GM18909 (cell line): ENCODE measurements around the gene SIGLEC15.
"Not testable (repeated sequence)": the region's sequence is repeated elsewhere in the genome, so short reads cannot be mapped to it uniquely, and the experiment has no call there.

Source experiments
- ATAC-seq: cut with Tn5 transposase; IDR thresholded peaks from one replicate; pipeline ENCODE4 v1.9.1; 2021; ENCODE audit warnings: mild to moderate bottlenecking; ENCODE audit not compliant: unreplicated experiment, poor library complexity

SIGLEC15 gene

GRCh38 chr18:45817543-45817942 lies 7.9 kb upstream of the SIGLEC15 start:
- no peak for ATAC-seq

GRCh38 chr18:45818765-45819164 lies 6.7 kb upstream of the SIGLEC15 start:
- not testable (repeated sequence) for ATAC-seq

GRCh38 chr18:45820106-45820745 lies 5.2 kb upstream of the SIGLEC15 start:
- no peak for ATAC-seq

GRCh38 chr18:45821026-45821425 lies 4.4 kb upstream of the SIGLEC15 start:
- no peak for ATAC-seq

GRCh38 chr18:45821711-45822110 lies 3.8 kb upstream of the SIGLEC15 start:
- no peak for ATAC-seq

GRCh38 chr18:45826084-45826483 lies 609 bp downstream of the SIGLEC15 start:
- ATAC-seq: no peak

GRCh38 chr18:45826716-45827115 lies 1.2 kb downstream of the SIGLEC15 start:
- ATAC-seq: not testable (repeated sequence)

- ATAC-seq: no peak
Observed at GRCh38 chr18:45828917-45829811, 3.7 kb downstream of the SIGLEC15 start.

- ATAC-seq: no peak
Observed at GRCh38 chr18:45829855-45830254, 4.4 kb downstream of the SIGLEC15 start.

GRCh38 chr18:45830917-45831316 lies 5.4 kb downstream of the SIGLEC15 start:
- ATAC-seq: no peak

GRCh38 chr18:45833846-45834245 lies 8.4 kb downstream of the SIGLEC15 start:
- ATAC-seq: no peak

GRCh38 chr18:45834306-45834705 lies 8.8 kb downstream of the SIGLEC15 start:
- ATAC-seq: no peak

GRCh38 chr18:45835057-45835636 lies 9.7 kb downstream of the SIGLEC15 start:
- ATAC-seq: no peak

GRCh38 chr18:45836242-45837205 lies 11.0 kb downstream of the SIGLEC15 start:
- no peak for ATAC-seq

- no peak for ATAC-seq
Observed at GRCh38 chr18:45837283-45838070, 12.0 kb downstream of the SIGLEC15 start.

- no peak for ATAC-seq
Observed at GRCh38 chr18:45838302-45839070, 13.0 kb downstream of the SIGLEC15 start.

- ATAC-seq: peak; percentile 59
Observed at GRCh38 chr18:45839414-45840395, 14.2 kb downstream of the SIGLEC15 start.
